ENCODE results near the gene TMTC4. TPM values are rescaled to one million over a fixed set of nuclear protein-coding genes. Genes with fewer than 3 reads are reported as not detected.
A peak's percentile ranks its signal among the peaks of the same experiment; 100 is the strongest.

TMTC4 gene
- polyA plus RNA-seq, 3 donors: 2.1 to 11.5 (median 3.9) TPM

DNA sequence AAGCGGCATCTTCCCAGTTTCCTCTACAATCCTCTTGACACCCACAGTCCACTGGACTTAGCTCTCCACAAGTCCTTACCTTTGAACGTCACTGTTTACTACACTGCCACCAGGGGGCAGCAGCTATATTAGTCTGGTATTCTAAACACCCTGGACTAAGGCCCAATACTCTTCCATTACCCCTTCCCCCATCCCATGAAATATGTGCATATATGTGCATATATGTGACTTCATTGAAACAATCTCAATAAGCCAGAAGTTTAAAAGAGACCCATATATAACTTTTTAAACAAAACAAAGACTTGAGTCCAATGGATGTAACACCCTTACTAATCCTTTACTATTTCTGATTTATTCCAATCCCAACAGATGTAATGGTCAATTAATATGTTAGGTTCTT is 101.5 kb downstream of the TMTC4 start:
- no peaks in the 10 kb centered on the region for H3K36me3 ChIP-seq (replicated peaks in 1 of 2; ENCODE audit: control insufficient read depth in 1 of 2, insufficient read depth in 2 of 2, low read length in 2 of 2)
- H3K27me3 ChIP-seq (ENCODE audit: control insufficient read depth in 2 of 2, insufficient read depth in 2 of 2, low read length in 2 of 2): no peaks in the 10 kb centered on the region
- H3K79me2 ChIP-seq (ENCODE audit: insufficient read depth, low read length): no peaks in the 10 kb centered on the region
- no peak overlapping the region for H3K9ac ChIP-seq (ENCODE audit: insufficient read depth, low read length, poor library complexity, severe bottlenecking)
- TF ChIP-seq, protein P1, sequence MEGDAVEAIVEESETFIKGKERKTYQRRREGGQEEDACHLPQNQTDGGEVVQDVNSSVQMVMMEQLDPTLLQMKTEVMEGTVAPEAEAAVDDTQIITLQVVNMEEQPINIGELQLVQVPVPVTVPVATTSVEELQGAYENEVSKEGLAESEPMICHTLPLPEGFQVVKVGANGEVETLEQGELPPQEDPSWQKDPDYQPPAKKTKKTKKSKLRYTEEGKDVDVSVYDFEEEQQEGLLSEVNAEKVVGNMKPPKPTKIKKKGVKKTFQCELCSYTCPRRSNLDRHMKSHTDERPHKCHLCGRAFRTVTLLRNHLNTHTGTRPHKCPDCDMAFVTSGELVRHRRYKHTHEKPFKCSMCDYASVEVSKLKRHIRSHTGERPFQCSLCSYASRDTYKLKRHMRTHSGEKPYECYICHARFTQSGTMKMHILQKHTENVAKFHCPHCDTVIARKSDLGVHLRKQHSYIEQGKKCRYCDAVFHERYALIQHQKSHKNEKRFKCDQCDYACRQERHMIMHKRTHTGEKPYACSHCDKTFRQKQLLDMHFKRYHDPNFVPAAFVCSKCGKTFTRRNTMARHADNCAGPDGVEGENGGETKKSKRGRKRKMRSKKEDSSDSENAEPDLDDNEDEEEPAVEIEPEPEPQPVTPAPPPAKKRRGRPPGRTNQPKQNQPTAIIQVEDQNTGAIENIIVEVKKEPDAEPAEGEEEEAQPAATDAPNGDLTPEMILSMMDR (IDR thresholded peaks at IDR 0.05): peak; percentile 89
- intact Hi-C loops (cut with micrococcal nuclease): loop anchor here (5.0 kb wide), 1 partner anchor 554 kb away; no protein-coding TSS in a partner anchor
- H3K4me1 ChIP-seq (ENCODE audit: control insufficient read depth in 1 of 2, insufficient read depth in 2 of 2, low read length in 2 of 2): no peaks in the 10 kb centered on the region
- no peaks in the 10 kb centered on the region for H4K20me1 ChIP-seq (ENCODE audit: insufficient read depth, low read length)
- peak; percentile 51 to 79 (median 70) for DNase-seq
- Mint-ChIP-seq H3K27me3 (ENCODE audit: low read depth in 3 of 3) (no peaks in the 10 kb centered on the region), H3K4me3 (no peak overlapping the region), H3K9me3 (peaks cover 0 to 5% (median 0%) of the 10 kb centered on the region in 7 donors), H3K4me1 (no peaks in the 10 kb centered on the region), H3K27ac (no peak overlapping the region), H3K36me3 (no peaks in the 10 kb centered on the region)
- no peaks in the 10 kb centered on the region for H3K9me3 ChIP-seq (replicated peaks in 1 of 2; ENCODE audit: control insufficient read depth in 1 of 2, insufficient read depth in 1 of 2, low read length in 2 of 2)
- no peak overlapping the region for H2AFZ ChIP-seq (ENCODE audit: insufficient read depth, low read depth, low read length, poor library complexity, severe bottlenecking)
- WGBS (ENCODE audit: insufficient coverage): no CpG with 5 or more reads among the region's 2 CpGs
- no peak overlapping the region for H3K4me3 ChIP-seq (replicated peaks in 1 of 3; ENCODE audit: low read depth in 2 of 3, low read length in 3 of 3)
- H3K27ac ChIP-seq (ENCODE audit: low read depth in 1 of 2, low read length in 2 of 2): no peak overlapping the region
- no peak overlapping the region for H3K4me2 ChIP-seq (replicated peaks; ENCODE audit: extremely low read depth, low read length, poor library complexity, severe bottlenecking)

GRCh38 chr13:100566543-100566942 is 108.1 kb downstream of the TMTC4 start:
- Mint-ChIP-seq H3K27ac (no peak overlapping the region), H3K4me3 (no peak overlapping the region), H3K36me3 (peaks cover 0 to 3% of the 10 kb centered on the region in 2 donors), H3K4me1 (no peaks in the 10 kb centered on the region), H3K27me3 (ENCODE audit: low read depth in 3 of 3) (no peaks in the 10 kb centered on the region), H3K9me3 (peaks cover 9 to 14% (median 10%) of the 10 kb centered on the region in 7 donors)
- TF ChIP-seq, protein P1 (IDR thresholded peaks at IDR 0.05): no peak
- Histone ChIP-seq H3K9me3 (replicated peaks in 1 of 2; ENCODE audit: control insufficient read depth in 1 of 2, insufficient read depth in 1 of 2, low read length in 2 of 2) (peaks cover 0 to 12% of the 10 kb centered on the region in 2 donors), H3K27me3 (ENCODE audit: control insufficient read depth in 2 of 2, insufficient read depth in 2 of 2, low read length in 2 of 2) (no peaks in the 10 kb centered on the region), H4K20me1 (ENCODE audit: insufficient read depth, low read length) (no peaks in the 10 kb centered on the region), H3K4me3 (replicated peaks in 1 of 3; ENCODE audit: low read depth in 2 of 3, low read length in 3 of 3) (no peak overlapping the region), H2AFZ (ENCODE audit: insufficient read depth, low read depth, low read length, poor library complexity, severe bottlenecking) (no peak overlapping the region), H3K9ac (ENCODE audit: insufficient read depth, low read length, poor library complexity, severe bottlenecking) (no peak overlapping the region), H3K27ac (ENCODE audit: low read depth in 1 of 2, low read length in 2 of 2) (no peak overlapping the region), H3K36me3 (replicated peaks in 1 of 2; ENCODE audit: control insufficient read depth in 1 of 2, insufficient read depth in 2 of 2, low read length in 2 of 2) (no peaks in the 10 kb centered on the region), H3K79me2 (ENCODE audit: insufficient read depth, low read length) (no peaks in the 10 kb centered on the region), H3K4me1 (ENCODE audit: control insufficient read depth in 1 of 2, insufficient read depth in 2 of 2, low read length in 2 of 2) (no peaks in the 10 kb centered on the region), H3K4me2 (replicated peaks; ENCODE audit: extremely low read depth, low read length, poor library complexity, severe bottlenecking) (no peak overlapping the region)
- intact Hi-C loops (cut with micrococcal nuclease): no loop called here
- 97% methylated on average over 4 of the region's 6 CpGs for WGBS (ENCODE audit: insufficient coverage)
- DNase-seq: no peak
